EH (cell line): Measurements from ENCODE around the gene POTEM.
"Not testable (repeated sequence)": the region's sequence is repeated elsewhere in the genome, so short reads cannot be mapped to it uniquely, and the experiment has no call there.

ENCODE experiments used
- DNase-seq: peaks from one replicate; pipeline ENCODE4 v3.0.0-alpha.2; 2015; ENCODE audit warnings: low read depth

The POTEM gene

DNA sequence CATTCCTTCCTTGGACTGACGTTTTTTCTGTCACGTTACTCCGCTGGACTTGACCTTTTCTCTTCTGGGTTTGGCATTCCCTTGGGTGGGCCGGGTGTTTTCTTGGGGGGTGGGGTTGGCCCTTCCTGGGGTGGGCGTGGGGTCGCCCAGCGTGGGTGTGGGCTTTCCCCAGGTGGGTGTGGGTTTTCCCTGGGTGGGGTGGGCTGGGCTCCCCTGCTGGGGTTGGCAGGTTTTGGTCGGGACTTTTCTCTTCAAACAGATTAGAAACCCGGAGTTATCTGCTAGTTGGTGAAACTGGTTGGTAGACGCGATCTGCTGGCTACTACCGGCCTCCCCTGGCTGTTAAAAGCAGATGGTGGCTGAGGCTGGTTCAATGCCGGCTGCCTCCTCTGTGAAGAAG lies at the start of gene POTEM:
Gene POTEM, plus strand, starts transcription at position 301 of the 400 bp plus-strand sequence. Its CDS starts 52 bp downstream, at position 353.
- DNase-seq: not testable (repeated sequence)

DNA sequence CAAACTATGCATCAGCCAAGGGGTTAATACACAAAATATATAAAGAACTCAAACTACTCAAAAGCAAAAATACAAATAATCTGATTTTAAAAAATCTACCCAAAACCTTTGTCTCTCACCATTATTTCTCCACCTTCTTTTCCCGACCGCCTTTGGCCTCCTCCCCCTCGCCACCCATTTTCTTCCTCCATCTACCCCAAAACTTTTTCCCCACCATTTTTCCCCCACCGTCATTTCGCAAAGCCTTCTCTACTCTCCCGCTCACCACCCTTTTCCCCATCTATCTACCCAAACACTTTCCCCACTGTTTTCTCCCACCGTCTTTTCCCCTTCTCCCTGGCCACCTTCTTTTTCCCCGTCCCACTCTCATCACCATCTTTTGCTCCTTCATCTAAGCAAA lies 48.9 kb upstream of the POTEM start:
- DNase-seq: not testable (repeated sequence)

GRCh38 chr14:18920052-18920451 lies 47.2 kb upstream of the POTEM start:
- DNase-seq: not testable (repeated sequence)

GRCh38 chr14:18921055-18921701 lies 46.1 kb upstream of the POTEM start:
- DNase-seq: not testable (repeated sequence)

DNA sequence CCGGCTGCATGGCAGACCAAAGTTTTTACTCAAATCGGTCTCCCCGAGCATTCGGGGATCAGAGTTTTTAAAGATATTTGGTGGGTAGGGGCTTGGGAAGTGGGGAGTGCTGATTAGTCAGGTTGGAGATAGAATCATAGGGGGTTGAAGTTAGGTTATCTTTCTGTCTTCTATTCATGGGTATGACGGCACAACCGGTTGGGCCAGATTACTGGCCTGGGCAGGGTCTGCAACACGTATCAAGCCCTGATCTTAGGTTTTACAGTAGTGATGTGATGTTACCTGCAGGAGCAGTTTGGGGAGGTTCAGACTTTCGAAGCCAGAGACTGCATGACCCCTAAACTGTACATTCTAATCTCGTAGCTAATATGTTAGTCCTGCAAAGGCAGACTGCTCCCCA lies 30.4 kb upstream of the POTEM start:
- DNase-seq: not testable (repeated sequence)

GRCh38 chr14:18938733-18939132 lies 28.5 kb upstream of the POTEM start:
- DNase-seq: not testable (repeated sequence)

- not testable (repeated sequence) for DNase-seq
Measured at GRCh38 chr14:18949939-18950338, 17.3 kb upstream of the POTEM start.

- DNase-seq: not testable (repeated sequence)
Measured at GRCh38 chr14:18953085-18953484, 14.1 kb upstream of the POTEM start.

- not testable (repeated sequence) for DNase-seq
Measured at GRCh38 chr14:18955816-18956215, 11.4 kb upstream of the POTEM start.

- not testable (repeated sequence) for DNase-seq
Measured at GRCh38 chr14:18961576-18961975, 5.7 kb upstream of the POTEM start.

DNA sequence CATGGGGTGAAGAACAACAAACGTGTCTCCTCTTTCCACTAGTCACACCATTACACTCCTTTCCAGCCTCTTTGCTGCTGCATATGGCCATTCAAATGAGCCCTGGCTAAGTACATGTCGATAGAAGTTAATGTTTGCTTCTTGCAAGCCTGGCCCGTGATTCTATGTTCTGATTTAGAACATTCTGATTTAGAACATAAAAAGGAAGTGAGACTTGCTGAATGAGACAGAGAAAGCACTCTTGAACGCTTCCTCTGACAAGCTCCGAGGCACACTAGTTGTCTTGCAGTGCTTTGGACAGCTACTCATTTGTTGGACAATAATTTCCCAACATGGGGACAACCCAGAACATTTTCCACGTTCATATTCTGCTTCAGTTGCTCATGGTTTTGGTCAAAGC lies 5.1 kb upstream of the POTEM start:
- not testable (repeated sequence) for DNase-seq

DNA sequence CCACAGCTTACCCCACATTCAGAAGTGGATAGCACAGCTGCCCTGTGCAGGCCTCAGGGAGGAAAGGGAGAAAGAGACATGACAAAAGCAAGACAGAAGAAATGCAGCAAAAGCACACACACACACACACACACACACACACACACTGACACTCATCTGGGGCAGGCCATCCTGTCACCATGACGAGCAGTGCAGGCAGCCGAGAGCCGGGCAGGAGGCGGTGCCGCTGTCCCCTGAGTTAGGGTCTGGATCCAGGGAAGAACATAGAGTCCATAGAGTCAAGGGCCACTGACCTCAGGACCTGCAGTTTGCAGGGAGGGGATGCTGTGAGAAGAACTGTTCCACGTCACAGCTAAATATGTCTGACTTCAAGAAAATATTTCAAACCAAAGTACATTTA lies 4.0 kb upstream of the POTEM start:
- DNase-seq: not testable (repeated sequence)

GRCh38 chr14:18964878-18965277 lies 2.4 kb upstream of the POTEM start:
- not testable (repeated sequence) for DNase-seq

- DNase-seq: not testable (repeated sequence)
Measured at GRCh38 chr14:19002566-19002965, 35.3 kb downstream of the POTEM start.

DNA sequence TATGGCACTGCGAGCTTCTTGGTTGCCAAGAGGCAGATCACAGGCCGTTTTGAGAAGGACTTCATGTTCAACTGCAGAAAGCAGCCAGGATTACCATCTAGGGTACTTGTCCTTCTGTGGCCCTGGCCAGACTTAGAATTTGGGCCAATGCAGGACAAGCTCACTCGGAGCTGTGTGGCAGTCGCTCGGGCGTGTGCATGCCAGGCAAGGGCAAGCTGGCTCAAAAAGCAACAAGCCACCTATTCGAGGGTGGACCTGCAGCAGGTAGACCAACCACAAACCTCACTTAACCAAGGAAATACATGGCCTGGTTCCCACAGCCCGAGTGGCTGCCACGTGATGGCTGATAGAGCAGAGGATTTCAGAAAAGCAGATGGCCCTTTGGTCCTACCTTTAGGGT lies 39.3 kb downstream of the POTEM start:
- not testable (repeated sequence) for DNase-seq

GRCh38 chr14:19007678-19008077 lies 40.4 kb downstream of the POTEM start:
- not testable (repeated sequence) for DNase-seq

GRCh38 chr14:19011029-19011428 lies 43.8 kb downstream of the POTEM start:
- DNase-seq: not testable (repeated sequence)

- DNase-seq: not testable (repeated sequence)
Measured at GRCh38 chr14:19011703-19012102, 44.5 kb downstream of the POTEM start.

DNA sequence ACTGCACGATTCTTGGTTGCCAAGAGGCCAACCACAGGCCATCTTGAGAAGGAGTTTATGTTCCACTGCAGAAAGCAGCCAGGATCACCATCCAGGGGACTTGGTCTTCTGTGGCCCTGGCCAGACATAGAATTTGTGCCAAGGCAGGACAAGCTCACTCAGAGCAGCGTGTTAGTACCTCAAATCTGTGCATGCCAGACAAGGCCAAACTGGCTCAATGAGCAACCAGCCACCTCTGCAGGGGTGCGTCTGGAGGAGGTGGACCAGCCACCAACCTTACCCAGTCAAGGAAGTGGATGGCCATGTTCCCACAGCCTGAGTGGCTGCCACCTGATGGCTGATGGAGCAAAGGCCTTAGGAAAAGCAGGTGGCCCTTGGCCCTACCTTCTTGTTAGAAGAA lies 48.0 kb downstream of the POTEM start:
- DNase-seq: not testable (repeated sequence)

- DNase-seq: not testable (repeated sequence)
Measured at GRCh38 chr14:19025080-19025589, 57.9 kb downstream of the POTEM start.

- not testable (repeated sequence) for DNase-seq
Measured at GRCh38 chr14:19026649-19027351, 59.6 kb downstream of the POTEM start.

DNA sequence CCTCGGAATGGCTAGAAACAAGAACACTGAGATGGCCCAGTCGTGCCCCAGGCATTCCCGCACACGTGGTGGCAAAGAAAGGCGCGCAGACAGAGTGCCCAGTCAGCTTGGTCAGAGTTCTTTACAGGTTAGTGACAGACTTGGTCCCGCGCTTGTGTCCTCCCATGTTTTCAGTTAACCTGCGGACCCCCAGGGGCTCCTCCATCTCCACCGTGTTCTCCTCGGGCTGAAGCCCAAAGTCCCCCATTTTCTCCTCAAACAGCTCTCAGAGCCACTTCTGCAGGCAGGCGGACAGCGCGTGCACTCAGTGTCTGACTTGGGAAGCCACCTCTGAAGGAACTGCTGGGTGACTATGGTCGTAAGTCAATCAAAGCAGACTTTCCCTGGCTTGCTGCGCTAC lies 60.7 kb downstream of the POTEM start:
- DNase-seq: not testable (repeated sequence)

- not testable (repeated sequence) for DNase-seq
Measured at GRCh38 chr14:19036811-19037382, 69.7 kb downstream of the POTEM start.
